Activated gamma-delta T cell treated with Interleukin-2 at 50 U/mL for 16 hours (primary cell): ENCODE results near the gene DPYD.

Experiments
- DNase-seq: peaks from one replicate; pipeline ENCODE4 v3.0.0-alpha.2; 2020

DPYD gene

GRCh38 chr1:97680894-97681293 lies 239.9 kb downstream of the DPYD start:
- DNase-seq, result no peak

GRCh38 chr1:97680470-97680869 lies 240.4 kb downstream of the DPYD start:
- DNase-seq, result no peak

- DNase-seq, result no peak
These were observed 243.1 kb downstream of the DPYD start for GRCh38 chr1:97677702-97678101.

- no peak for DNase-seq
These were observed 246.3 kb downstream of the DPYD start for GRCh38 chr1:97674517-97674916.

GRCh38 chr1:97668945-97669344 lies 251.9 kb downstream of the DPYD start:
- no peak for DNase-seq

GRCh38 chr1:97660431-97661105 lies 260.3 kb downstream of the DPYD start:
- no peak for DNase-seq

- no peak for DNase-seq
These were observed 265.8 kb downstream of the DPYD start for GRCh38 chr1:97654876-97655585.

GRCh38 chr1:97651250-97651649 lies 269.6 kb downstream of the DPYD start:
- no peak for DNase-seq

- no peak for DNase-seq
These were observed 271.2 kb downstream of the DPYD start for GRCh38 chr1:97649591-97649990.

GRCh38 chr1:97647776-97648175 lies 273.1 kb downstream of the DPYD start:
- no peak for DNase-seq

GRCh38 chr1:97646071-97646470 lies 274.8 kb downstream of the DPYD start:
- DNase-seq, result no peak

GRCh38 chr1:97640677-97641076 lies 280.2 kb downstream of the DPYD start:
- DNase-seq, result no peak

- DNase-seq, result no peak
These were observed 283.9 kb downstream of the DPYD start for GRCh38 chr1:97636941-97637340.

GRCh38 chr1:97634758-97635157 lies 286.1 kb downstream of the DPYD start:
- DNase-seq, result no peak

GRCh38 chr1:97632776-97633175 lies 288.1 kb downstream of the DPYD start:
- DNase-seq, result no peak

GRCh38 chr1:97632075-97632474 lies 288.8 kb downstream of the DPYD start:
- no peak for DNase-seq

GRCh38 chr1:97630948-97631347 lies 289.9 kb downstream of the DPYD start:
- no peak for DNase-seq

GRCh38 chr1:97630281-97630680 lies 290.6 kb downstream of the DPYD start:
- no peak for DNase-seq

- no peak for DNase-seq
These were observed 297.6 kb downstream of the DPYD start for GRCh38 chr1:97623220-97623619.

GRCh38 chr1:97621955-97622354 lies 298.9 kb downstream of the DPYD start:
- DNase-seq, result no peak

- DNase-seq, result no peak
These were observed 301.1 kb downstream of the DPYD start for GRCh38 chr1:97619706-97620105.

- DNase-seq, result no peak
These were observed 310.1 kb downstream of the DPYD start for GRCh38 chr1:97610748-97611147.

GRCh38 chr1:97610102-97610501 lies 310.7 kb downstream of the DPYD start:
- DNase-seq, result no peak

- DNase-seq, result no peak
These were observed 312.6 kb downstream of the DPYD start for GRCh38 chr1:97608272-97608671.

GRCh38 chr1:97603776-97604175 lies 317.1 kb downstream of the DPYD start:
- DNase-seq, result no peak
